GM18870 (cell line): ENCODE data around the gene DEFB132.
A peak's percentile ranks its signal among the peaks of the same experiment; 100 is the strongest.

Source experiments
- ATAC-seq: cut with Tn5 transposase; IDR thresholded peaks from one replicate; pipeline ENCODE4 v1.9.1; 2021; ENCODE audit warnings: moderate library complexity; ENCODE audit not compliant: unreplicated experiment

Gene DEFB132

DNA sequence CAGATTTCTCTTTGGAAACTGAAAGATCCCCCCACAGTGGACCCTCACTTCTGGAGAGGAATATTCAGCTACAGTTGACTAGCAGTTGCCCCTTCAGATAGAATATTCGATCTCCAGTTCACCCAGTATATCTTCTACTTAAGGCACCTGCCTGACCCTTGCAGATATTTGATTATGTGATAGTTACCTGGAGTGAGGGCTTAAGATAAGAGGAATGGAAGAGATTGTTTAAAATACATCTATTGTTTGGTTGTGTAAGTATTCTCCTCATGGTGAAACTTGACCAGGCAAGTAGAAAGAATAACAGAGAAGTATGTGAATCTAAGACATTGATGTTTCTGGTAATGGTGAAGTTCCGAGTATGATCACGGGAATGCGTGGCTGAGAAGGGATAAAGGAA, 38.3 kb downstream of the DEFB132 start:
- ATAC-seq = no peak

DNA sequence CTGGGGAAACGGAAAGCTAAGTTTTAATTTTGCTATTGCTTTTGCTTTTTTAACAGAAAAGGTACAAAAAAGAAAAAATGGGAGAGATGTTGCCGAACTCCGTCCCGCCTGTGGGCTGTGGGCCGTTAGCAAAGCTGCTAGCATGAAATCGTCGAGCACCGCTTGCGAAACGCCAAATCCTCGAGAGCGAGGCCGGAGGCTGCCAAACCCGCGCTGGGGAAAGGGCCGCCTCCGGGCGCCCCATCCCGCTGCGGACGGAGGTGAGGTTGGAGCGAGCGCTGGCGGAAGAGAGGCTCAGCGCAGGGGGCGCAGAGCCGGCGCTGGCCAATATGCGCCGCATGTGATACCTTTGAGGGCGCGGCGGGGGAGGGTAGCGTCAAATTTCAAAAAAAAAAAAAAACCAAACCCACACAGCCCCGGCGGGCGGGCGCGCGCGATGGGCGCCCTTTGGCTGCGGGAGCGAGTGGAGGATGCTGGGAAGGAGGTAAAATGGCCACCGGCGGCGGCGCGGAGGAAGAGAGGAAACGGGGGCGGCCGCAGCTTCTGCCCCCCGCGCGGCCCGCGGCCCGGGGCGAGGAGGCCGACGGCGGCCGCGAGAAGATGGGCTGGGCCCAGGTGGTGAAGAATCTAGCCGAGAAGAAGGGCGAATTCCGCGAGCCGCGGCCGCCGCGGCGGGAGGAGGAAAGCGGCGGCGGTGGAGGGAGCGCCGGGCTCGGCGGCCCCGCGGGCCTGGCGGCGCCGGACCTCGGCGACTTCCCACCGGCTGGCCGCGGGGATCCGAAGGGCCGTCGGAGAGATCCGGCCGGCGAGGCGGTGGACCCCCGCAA, 39.8 kb downstream of the DEFB132 start, which contains the start of gene ZCCHC3:
TSS of gene ZCCHC3 (plus strand) at position 473 of the 827 bp plus-strand sequence. CDS start at position 490, 17 bp downstream.
- ATAC-seq = peak; percentile 59

DNA sequence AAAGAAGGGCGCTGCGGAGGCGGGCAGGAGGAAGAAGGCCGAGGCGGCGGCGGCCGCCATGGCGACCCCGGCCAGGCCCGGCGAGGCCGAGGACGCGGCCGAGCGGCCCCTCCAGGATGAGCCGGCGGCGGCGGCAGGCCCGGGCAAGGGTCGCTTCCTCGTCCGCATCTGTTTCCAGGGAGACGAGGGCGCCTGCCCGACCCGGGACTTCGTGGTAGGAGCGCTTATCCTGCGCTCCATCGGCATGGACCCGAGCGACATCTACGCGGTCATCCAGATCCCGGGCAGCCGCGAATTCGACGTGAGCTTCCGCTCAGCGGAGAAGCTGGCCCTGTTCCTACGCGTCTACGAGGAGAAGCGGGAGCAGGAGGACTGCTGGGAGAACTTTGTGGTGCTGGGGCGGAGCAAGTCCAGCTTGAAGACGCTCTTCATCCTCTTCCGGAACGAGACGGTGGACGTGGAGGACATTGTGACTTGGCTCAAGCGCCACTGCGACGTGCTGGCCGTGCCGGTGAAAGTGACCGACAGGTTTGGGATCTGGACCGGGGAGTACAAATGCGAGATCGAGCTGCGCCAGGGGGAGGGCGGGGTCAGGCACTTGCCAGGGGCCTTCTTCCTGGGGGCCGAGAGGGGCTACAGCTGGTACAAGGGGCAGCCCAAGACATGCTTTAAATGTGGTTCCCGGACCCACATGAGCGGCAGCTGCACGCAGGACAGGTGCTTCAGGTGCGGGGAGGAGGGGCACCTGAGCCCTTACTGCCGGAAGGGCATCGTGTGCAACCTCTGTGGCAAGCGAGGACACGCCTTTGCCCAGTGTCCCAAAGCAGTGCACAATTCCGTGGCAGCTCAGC, 40.6 kb downstream of the DEFB132 start:
- peak; percentile 8 for ATAC-seq

DNA sequence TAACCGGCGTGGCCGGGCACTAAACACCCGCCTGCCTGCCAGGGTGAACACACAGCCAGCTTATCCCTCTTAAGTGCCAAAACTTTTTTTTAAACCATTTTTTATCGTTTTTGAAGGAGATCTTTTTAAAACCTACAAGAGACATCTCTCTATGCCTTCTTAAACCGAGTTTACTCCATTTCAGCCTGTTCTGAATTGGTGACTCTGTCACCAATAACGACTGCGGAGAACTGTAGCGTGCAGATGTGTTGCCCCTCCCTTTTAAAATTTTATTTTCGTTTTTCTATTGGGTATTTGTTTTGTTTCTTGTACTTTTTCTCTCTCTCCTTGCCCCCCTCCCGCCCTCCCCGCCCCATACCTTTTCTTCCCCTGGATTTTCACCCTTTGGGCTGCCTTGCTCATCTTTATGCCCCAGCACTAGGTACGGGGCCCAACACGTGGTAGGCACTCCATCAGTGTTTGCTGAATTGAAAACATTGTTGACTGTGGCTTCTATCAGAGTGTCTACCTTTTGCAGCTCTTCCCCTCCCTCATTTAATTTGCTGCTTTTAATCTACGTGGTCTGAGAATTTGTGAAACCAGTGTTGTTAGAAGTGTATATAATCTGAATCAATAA, 41.4 kb downstream of the DEFB132 start:
- no peak for ATAC-seq

GRCh38 chr20:300345-300990, 42.9 kb downstream of the DEFB132 start:
- no peak for ATAC-seq

- no peak for ATAC-seq
Observed at GRCh38 chr20:301886-302848, 44.6 kb downstream of the DEFB132 start.

DNA sequence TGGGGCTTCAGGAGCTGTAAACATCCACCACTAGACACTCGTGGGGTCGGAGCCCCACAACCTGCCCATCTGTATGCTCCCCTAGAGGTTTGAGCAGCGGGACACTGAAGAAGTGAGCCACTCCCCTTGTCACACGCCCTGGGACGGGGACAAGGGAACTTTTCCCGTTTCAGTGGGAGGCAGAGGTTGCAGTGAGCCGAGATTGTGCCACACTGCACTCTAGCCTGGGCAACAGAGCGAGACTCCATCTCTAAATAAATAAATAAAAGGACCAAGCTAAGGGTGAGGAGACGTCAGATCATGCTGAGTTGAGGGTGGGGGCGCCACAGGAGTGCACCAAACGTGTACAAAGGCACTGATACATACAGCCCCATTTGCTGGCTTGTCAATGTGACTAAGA, 48.2 kb downstream of the DEFB132 start:
- no peak for ATAC-seq

- ATAC-seq = no peak
Observed at GRCh38 chr20:308427-309038, 51.0 kb downstream of the DEFB132 start.

- no peak for ATAC-seq
Observed at GRCh38 chr20:309306-309840, 51.8 kb downstream of the DEFB132 start.

DNA sequence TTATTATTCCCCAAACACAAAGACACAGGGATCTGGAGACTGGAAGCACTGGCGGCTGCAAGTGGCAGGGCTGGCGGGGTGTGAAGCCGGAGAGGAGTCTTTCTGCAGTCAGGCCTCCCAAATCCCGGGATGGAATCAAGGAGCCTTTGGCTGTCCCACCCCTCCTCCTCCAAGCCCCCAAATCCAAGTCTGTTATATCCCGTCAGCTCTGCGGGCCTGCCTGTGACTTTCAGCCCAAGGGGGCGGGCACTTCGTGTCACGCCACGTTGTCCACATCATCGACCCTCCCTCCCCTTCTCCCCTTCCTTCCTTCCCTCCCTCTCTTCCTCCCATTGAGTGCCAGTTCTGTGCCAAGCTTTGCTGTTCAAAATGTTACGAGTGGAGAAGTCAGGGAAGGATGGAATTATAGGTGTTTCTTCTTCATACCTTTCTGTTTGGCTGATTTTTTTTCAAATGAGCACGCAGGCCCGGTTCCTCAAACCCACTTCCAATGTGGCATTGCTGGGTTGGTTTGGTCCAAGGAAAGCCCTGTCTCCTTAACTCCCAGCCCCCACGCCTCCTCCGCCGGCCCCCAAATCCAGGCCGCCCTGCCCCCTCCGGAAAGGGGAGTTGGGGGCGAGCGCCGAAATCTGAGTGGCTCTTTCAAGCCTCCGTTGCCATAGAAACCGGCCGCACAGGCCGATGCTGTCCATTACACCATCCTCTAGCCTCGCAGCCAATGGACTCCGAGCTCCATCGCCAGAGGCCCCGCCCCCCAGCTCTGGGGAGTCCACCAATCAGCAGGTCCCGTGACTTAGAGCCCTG, 52.5 kb downstream of the DEFB132 start:
- ATAC-seq = peak; percentile 82

GRCh38 chr20:310645-311044, 53.1 kb downstream of the DEFB132 start:
- ATAC-seq = no peak
